ENCODE measurements around the gene RERG.
A peak's percentile ranks its signal among the peaks of the same experiment; 100 is the strongest.

Gene RERG

GRCh38 chr12:15218794-15219193 is 2.4 kb downstream of the RERG start:
- no peak for DNase-seq (ENCODE audit: low spot score)

GRCh38 chr12:15216036-15216889 is 5.0 kb downstream of the RERG start:
- no peak for DNase-seq (ENCODE audit: low spot score)

- no peak for DNase-seq (ENCODE audit: low spot score)
Observed at GRCh38 chr12:15214851-15215601, 6.2 kb downstream of the RERG start.

GRCh38 chr12:15212930-15213329 is 8.3 kb downstream of the RERG start:
- no peak for DNase-seq (ENCODE audit: low spot score)

- no peak for DNase-seq (ENCODE audit: low spot score)
Observed at GRCh38 chr12:15209782-15210181, 11.4 kb downstream of the RERG start.

- no peak for DNase-seq (ENCODE audit: low spot score)
Observed at GRCh38 chr12:15208871-15209656, 12.2 kb downstream of the RERG start.

GRCh38 chr12:15208140-15208539 is 13.1 kb downstream of the RERG start:
- no peak for DNase-seq (ENCODE audit: low spot score)

GRCh38 chr12:15206831-15207389 is 14.3 kb downstream of the RERG start:
- DNase-seq (ENCODE audit: low spot score), result no peak

GRCh38 chr12:15206338-15206737 is 14.9 kb downstream of the RERG start:
- DNase-seq (ENCODE audit: low spot score), result no peak

- no peak for DNase-seq (ENCODE audit: low spot score)
Observed at GRCh38 chr12:15205341-15206010, 15.7 kb downstream of the RERG start.

- no peak for DNase-seq (ENCODE audit: low spot score)
Observed at GRCh38 chr12:15201456-15201855, 19.8 kb downstream of the RERG start.

GRCh38 chr12:15201056-15201455 is 20.2 kb downstream of the RERG start:
- no peak for DNase-seq (ENCODE audit: low spot score)

GRCh38 chr12:15200641-15201040 is 20.6 kb downstream of the RERG start:
- no peak for DNase-seq (ENCODE audit: low spot score)

- DNase-seq (ENCODE audit: low spot score), result no peak
Observed at GRCh38 chr12:15199930-15200329, 21.3 kb downstream of the RERG start.

GRCh38 chr12:15196678-15197505 is 24.3 kb downstream of the RERG start:
- DNase-seq (ENCODE audit: low spot score), result no peak

- no peak for DNase-seq (ENCODE audit: low spot score)
Observed at GRCh38 chr12:15196221-15196620, 25.0 kb downstream of the RERG start.

- DNase-seq (ENCODE audit: low spot score), result no peak
Observed at GRCh38 chr12:15194456-15195368, 26.5 kb downstream of the RERG start.

- DNase-seq (ENCODE audit: low spot score), result peak; percentile 63
Observed at GRCh38 chr12:15193946-15194345, 27.3 kb downstream of the RERG start.

- DNase-seq (ENCODE audit: low spot score), result no peak
Observed at GRCh38 chr12:15192720-15193119, 28.5 kb downstream of the RERG start.

GRCh38 chr12:15188127-15188526 is 33.1 kb downstream of the RERG start:
- DNase-seq (ENCODE audit: low spot score), result no peak
